SU-DHL-6 (cell line): Measurements from ENCODE around the gene PIGT.

ENCODE experiments used
- H2AFZ ChIP-seq: fragments of 200-600 bp; sonication (generic); 2 replicates; pipeline ENCODE4 v1.6.1; 2014; ENCODE audit warnings: low read depth, mild to moderate bottlenecking, moderate library complexity, mixed read lengths, antibody characterized with exemption, low read length; ENCODE audit not compliant: severe bottlenecking
- H3F3A ChIP-seq: fragments of 200-600 bp; shearing (Covaris generic); 2 replicates; pipeline ENCODE4 v1.6.0; 2016; ENCODE audit warnings: antibody characterized with exemption, mild to moderate bottlenecking; ENCODE audit not compliant: insufficient read depth
- H3K27ac ChIP-seq: fragments of 200-600 bp; sonication (generic); 2 replicates; pipeline ENCODE4 v1.5.1; 2016; ENCODE audit warnings: low read depth, mild to moderate bottlenecking, low read length, moderate library complexity, mixed read lengths
- H3K27me3 ChIP-seq: fragments of 200-600 bp; sonication (generic), shearing (Covaris generic); 2 replicates; pipeline ENCODE4 v1.6.0; 2014; ENCODE audit warnings: mild to moderate bottlenecking, low read length
- H3K36me3 ChIP-seq: fragments of 200-600 bp; sonication (generic); 2 replicates; pipeline ENCODE4 v1.6.1; 2014; ENCODE audit warnings: mild to moderate bottlenecking, low read length, mixed read lengths
- H3K4me2 ChIP-seq: fragments of 300-600, 200-600 bp; shearing (Covaris generic), sonication (generic); 2 replicates; pipeline ENCODE4 v1.6.0; 2014; ENCODE audit warnings: low read length, low read depth, mild to moderate bottlenecking; ENCODE audit not compliant: poor library complexity, severe bottlenecking
- H3K4me3 ChIP-seq: fragments of 200-600 bp; sonication (generic); 2 replicates; pipeline ENCODE4 v1.5.1; 2014; ENCODE audit warnings: antibody characterized with exemption, low read length, mild to moderate bottlenecking, mixed read lengths; ENCODE audit not compliant: insufficient read depth, poor library complexity, severe bottlenecking
- H3K79me2 ChIP-seq: fragments of 200-600 bp; sonication (generic); 2 replicates; pipeline ENCODE4 v1.6.1; 2014; ENCODE audit warnings: mild to moderate bottlenecking, low read length, moderate library complexity; ENCODE audit not compliant: insufficient read depth
- H3K9ac ChIP-seq: fragments of 200-600 bp; sonication (generic); 2 replicates; pipeline ENCODE4 v1.7.0; 2014; ENCODE audit warnings: mild to moderate bottlenecking, low read length
- H3K9me2 ChIP-seq: fragments of 200-600 bp; sonication (generic); replicated peaks from 2 replicates; pipeline ENCODE4 v1.6.1; 2014; ENCODE audit warnings: low read length; ENCODE audit not compliant: insufficient read depth
- H3K9me3 ChIP-seq: fragments of 200-600 bp; sonication (generic); 2 replicates; pipeline ENCODE4 v1.6.1; 2014; ENCODE audit warnings: low read length, mixed read lengths; ENCODE audit not compliant: insufficient read depth
- H4K20me1 ChIP-seq: fragments of 200-600 bp; sonication (generic); 2 replicates; pipeline ENCODE4 v1.6.1; 2014; ENCODE audit warnings: low read depth, mild to moderate bottlenecking, antibody characterized with exemption, low read length, moderate library complexity, mixed read lengths
- EZH2phosphoT487 ChIP-seq: fragments of 200-600 bp; sonication (generic), shearing (Covaris generic); conservative IDR thresholded peaks from 2 replicates; pipeline ENCODE4 v1.6.1; 2018; ENCODE audit warnings: mild to moderate bottlenecking, antibody characterized with exemption, low read length, moderate library complexity, mixed read lengths
- TF ChIP-seq, protein P1 (sequence below): fragments of 200-600 bp; sonication (generic); IDR thresholded peaks from one replicate; pipeline ENCODE4 v1.5.1; 2017; ENCODE audit warnings: antibody characterized with exemption, mild to moderate bottlenecking, low read length, moderate library complexity; ENCODE audit not compliant: insufficient read depth, poor library complexity, severe bottlenecking

PIGT gene

DNA sequence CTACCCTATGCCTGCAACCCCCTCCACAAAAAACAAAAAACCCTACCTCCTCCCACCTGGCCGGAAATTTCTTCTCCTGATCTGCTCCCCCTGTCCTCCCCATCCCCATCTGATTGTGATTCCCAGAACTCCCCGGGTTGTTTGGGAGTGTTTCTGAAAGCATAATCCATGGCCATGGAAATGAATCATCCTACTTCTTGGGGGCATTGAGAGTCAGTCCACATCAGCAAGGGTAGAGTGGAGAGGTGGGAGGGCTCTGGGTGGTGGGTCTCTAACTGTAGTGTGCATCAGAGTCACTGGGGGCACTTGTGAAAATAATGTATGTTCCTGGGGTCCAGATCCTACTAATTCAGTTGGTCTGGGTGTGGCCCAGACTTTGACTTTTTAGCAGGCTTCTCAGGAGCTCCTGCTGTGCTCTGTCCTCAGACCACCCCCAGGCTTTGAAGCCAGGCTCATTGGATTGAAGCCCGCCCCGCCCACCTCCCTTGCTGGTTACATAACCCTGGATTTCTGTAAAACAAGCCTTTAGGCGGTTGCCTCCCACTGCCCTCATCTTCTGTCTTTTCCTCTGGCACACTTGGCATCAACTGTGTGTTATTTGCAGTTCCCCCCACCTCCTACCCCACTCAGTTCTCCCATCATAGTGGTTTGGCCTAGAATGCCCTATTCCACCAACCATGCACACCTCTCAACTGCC lies 10.5 kb downstream of the PIGT start:
- no peak overlapping the region for H3K4me3 ChIP-seq
- H3K36me3 ChIP-seq: no peaks in the 10 kb centered on the region; the same call in 1 of the 2 replicates
- H3K9me3 ChIP-seq: no peaks in the 10 kb centered on the region
- H2AFZ ChIP-seq: no peak overlapping the region
- no peak for TF ChIP-seq EZH2phosphoT487
- TF ChIP-seq, protein P1, sequence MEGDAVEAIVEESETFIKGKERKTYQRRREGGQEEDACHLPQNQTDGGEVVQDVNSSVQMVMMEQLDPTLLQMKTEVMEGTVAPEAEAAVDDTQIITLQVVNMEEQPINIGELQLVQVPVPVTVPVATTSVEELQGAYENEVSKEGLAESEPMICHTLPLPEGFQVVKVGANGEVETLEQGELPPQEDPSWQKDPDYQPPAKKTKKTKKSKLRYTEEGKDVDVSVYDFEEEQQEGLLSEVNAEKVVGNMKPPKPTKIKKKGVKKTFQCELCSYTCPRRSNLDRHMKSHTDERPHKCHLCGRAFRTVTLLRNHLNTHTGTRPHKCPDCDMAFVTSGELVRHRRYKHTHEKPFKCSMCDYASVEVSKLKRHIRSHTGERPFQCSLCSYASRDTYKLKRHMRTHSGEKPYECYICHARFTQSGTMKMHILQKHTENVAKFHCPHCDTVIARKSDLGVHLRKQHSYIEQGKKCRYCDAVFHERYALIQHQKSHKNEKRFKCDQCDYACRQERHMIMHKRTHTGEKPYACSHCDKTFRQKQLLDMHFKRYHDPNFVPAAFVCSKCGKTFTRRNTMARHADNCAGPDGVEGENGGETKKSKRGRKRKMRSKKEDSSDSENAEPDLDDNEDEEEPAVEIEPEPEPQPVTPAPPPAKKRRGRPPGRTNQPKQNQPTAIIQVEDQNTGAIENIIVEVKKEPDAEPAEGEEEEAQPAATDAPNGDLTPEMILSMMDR: no peak
- H4K20me1 ChIP-seq: no peaks in the 10 kb centered on the region
- no peaks in the 10 kb centered on the region for H3K9me2 ChIP-seq
- no peak overlapping the region for H3K27ac ChIP-seq
- no peaks in the 10 kb centered on the region for H3K79me2 ChIP-seq
- H3K9ac ChIP-seq: no peak overlapping the region
- H3K27me3 ChIP-seq: no peaks in the 10 kb centered on the region
- H3K4me2 ChIP-seq: no peak overlapping the region
- peaks cover 7% of the 10 kb centered on the region; the same call in 1 of the 2 replicates for H3F3A ChIP-seq

DNA sequence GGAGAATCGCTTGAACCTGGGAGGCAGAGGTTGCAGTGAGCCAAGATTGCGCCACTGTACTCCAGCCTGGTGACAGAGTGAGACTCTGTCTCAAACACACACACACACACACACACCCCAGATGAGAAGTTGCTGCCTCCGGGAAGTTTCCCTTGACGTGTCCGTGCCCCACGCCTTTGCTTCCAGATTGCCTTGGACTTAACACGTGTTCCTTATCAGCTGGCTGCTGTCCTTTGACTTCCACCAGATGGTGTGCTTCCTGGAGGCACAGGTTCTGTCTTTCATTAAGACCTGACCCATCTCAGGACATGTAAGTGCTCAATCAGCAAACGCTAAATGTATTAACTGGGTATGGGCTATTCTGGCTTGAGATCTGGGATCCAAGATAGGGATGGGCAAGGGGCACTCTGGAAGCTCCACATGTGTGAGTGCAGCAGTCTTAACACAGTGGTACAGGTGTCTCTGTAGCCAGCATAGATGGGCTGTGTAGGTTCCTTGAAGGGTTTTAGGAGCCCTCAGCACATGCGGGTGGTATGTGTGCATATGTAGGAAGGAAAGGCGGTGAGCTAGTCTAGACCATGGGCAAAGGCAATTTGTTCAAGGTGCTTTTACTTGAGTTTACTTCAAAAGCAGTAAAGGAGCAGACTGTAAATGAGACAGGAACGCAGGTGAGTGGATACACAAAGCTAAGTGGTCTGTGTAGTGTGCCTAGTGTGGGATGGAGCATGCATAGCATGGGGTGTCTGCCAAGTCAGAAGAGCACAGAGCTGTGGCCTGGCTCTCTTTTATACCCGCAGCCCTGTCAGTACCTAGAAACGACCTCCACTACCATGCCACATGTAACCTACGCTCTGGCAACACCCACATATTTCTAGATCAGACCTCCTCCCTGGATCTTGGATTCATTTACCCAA lies 11.6 kb downstream of the PIGT start:
- Histone ChIP-seq H3K27ac (no peak overlapping the region), H3K36me3 (no peaks in the 10 kb centered on the region; the same call in 1 of the 2 replicates)

DNA sequence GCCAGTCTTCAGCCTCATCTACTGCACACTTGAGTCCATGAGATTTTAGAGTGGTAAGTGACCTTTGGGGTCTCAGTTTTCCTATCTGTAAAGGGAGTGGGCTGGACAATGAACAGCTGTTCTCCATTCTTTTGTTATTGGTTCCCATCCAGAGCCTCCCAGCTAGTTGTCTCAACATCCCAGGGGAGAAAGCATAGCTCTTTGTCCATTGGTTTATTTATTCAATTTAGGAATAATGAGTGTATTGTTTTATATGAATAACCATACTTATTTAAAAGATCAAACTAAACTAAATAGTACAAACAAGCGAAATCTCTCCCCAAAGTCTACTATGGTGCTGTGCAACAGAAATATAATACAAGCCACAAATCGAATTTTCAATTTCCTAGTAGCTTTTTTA lies 13.7 kb downstream of the PIGT start:
- no peak overlapping the region for H3K9ac ChIP-seq
- no peak overlapping the region for H3K4me3 ChIP-seq
- no peaks in the 10 kb centered on the region for H3K79me2 ChIP-seq
- H4K20me1 ChIP-seq: no peaks in the 10 kb centered on the region
- H3K36me3 ChIP-seq: no peaks in the 10 kb centered on the region; the same call in 1 of the 2 replicates
- peaks cover 24% of the 10 kb centered on the region; the same call in 1 of the 2 replicates for H3F3A ChIP-seq
- H3K9me3 ChIP-seq: no peaks in the 10 kb centered on the region
- no peak overlapping the region for H3K4me2 ChIP-seq
- no peak overlapping the region for H2AFZ ChIP-seq
- no peaks in the 10 kb centered on the region for H3K9me2 ChIP-seq
- TF ChIP-seq, protein P1: no peak
- no peak for TF ChIP-seq EZH2phosphoT487
- no peaks in the 10 kb centered on the region for H3K27me3 ChIP-seq
- no peak overlapping the region for H3K27ac ChIP-seq

More for the DNA sequence above, 11.6 kb downstream of the PIGT start:
- Histone ChIP-seq H3K4me3 (no peak overlapping the region), H3K27me3 (no peaks in the 10 kb centered on the region), H3K79me2 (no peaks in the 10 kb centered on the region), H3K9me2 (no peaks in the 10 kb centered on the region), H2AFZ (no peak overlapping the region), H3K9ac (no peak overlapping the region), H3K9me3 (no peaks in the 10 kb centered on the region), H3K4me2 (no peak overlapping the region), H4K20me1 (no peaks in the 10 kb centered on the region), H3F3A (peaks cover 12% of the 10 kb centered on the region; the same call in 1 of the 2 replicates)
- TF ChIP-seq, protein P1: no peak
- no peak for TF ChIP-seq EZH2phosphoT487
